T47D (cell line): ENCODE measurements around the gene APBA2.

Experiments
- DNase-seq, 2 experiments: peaks; one replicate each; pipeline versions ENCODE4 v3.0.0 to v3.0.0-alpha.2; 2011 to 2012; ENCODE audit warnings: low read depth in 1 of 2, low spot score in 1 of 2
- JUND ChIP-seq: IDR thresholded peaks from 2 replicates; pipeline ENCODE4 v1.6.1; 2012; ENCODE audit warnings: low read depth
- in situ Hi-C: cut with HindIII; loops from 2 replicates; pipeline ENCODE4 v1.10.0; 2016; ENCODE audit warnings: low sequenced_read_pairs, low pct_unique_long_range_greater_than_20kb

Gene APBA2

DNA sequence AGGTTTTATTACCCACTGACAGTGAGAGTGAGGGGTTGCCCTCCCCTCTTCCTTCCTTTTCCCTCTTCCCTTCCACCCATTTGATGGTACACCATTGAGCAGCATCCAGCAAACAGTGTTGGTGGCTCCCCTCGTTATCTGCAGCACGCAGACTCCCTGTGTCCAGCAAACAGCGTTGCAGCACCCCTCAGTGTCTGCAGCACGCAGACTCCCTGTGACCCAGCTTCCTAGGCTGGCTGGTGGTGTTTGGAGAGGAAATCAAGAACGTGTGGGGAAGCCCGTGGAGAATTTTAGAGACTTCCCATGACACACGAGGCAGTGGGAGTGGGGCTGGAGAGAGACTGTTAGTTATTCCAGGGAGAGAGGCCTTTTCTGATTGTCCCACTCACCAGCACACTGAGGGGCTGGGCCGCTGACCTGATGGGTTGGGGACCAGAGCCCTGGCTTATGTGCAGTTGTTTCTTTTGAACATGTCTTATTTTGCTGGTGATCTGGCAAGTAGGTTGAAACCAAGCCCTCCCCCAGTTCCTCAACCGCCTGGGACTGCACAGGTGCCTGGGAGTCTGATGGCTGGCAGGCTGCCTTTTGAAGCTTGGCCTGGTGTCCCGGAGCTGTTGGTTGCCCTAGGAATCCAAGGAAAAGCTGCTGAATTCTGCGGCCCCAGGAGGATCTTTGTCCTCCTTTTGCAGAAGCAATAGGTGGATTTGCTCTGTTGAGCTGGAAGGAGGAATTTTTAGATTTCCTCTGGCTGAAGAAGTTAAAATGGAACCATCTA is 19.0 kb downstream of the APBA2 start:
- no peak for TF ChIP-seq JUND
- no peak for DNase-seq
- in situ Hi-C loops: no loop called here

DNA sequence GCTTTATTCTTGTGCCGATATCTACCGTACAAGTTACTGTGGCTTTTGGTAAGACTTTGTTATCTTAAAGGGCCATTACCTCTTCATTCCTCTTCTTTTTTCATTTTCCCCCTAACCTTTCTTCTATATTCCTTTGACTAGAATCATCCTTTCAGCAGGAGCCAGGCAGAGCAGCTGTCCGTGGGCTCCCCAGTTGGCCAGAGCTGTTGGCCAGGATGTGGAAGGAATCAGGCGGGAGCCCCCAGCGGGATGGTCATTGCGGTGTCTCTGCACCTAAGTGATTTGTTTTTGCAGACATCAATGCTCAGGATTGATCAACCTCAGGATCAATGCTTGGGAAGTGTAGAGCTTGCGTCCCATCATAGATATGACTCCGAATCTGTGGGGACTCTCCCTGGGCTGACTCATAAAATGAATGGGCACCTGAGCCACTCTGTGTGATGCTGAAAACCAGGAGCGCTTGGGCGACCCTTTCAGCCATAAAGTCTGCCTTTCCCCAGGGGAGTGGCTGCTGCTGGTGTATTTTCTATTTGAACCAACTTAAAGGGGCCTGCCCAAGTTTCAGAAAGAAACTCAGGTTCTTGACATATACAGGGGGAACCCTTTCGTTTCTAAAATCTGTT is 21.7 kb downstream of the APBA2 start:
- no peak for DNase-seq
- in situ Hi-C loops: no loop called here
- no peak for TF ChIP-seq JUND

DNA sequence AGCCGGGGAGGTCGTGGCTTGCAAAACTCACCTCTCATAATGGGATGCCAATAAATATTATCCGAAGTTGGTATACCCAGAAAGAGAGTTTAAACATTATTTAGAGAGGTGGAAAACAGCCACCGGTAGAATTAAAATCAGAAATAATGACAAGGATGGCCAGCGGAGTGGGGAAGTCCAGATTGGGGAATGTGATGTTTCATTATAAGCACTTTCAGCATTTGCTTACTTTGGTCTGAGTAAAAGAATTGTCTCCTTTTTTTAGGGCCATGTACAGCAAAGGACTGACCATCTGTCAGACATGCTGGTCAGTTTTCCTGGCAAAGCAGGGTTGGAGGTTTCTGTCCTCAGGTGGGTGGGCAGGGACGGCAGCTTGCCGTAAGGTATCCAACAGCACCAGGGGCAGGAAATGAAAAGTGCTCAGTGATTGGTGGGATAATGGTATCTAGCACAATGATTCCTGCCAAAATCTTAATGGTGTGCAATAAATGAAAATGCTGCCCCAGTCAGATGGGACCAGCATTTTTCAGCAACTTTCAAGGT is 24.3 kb downstream of the APBA2 start:
- TF ChIP-seq JUND: no peak
- DNase-seq: no peak
- in situ Hi-C loops: no loop called here

DNA sequence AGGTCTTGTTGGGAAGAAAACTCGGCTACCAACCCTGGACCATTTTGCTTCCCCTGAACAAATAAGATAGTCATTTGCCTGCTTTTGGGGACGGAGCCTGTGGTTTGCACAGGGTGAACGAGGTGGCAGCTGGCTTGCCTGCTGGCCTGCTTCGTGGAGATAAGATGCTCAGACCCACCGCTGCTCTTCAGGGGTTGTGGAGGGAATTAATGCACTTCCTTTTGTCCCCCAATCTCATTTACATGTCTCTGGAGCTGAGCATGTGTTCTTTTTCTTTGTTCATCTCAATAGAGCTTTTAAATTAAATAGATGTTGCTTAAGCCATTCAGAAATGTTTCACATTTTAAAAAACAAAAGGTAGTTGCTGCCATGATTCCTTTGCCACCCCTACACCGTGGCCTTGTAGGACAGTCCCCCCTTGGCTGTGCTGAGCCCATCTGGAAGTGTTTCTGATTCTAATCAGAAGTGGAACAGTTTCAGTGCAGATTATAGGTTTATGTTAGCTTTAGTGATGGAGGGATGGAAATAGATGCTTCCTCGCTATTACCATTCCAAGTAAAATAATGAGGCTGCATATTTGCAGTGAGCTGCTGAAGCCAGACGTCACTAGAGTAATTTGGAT is 25.6 kb downstream of the APBA2 start:
- DNase-seq: no peak
- no peak for TF ChIP-seq JUND
- in situ Hi-C loops: no loop called here

DNA sequence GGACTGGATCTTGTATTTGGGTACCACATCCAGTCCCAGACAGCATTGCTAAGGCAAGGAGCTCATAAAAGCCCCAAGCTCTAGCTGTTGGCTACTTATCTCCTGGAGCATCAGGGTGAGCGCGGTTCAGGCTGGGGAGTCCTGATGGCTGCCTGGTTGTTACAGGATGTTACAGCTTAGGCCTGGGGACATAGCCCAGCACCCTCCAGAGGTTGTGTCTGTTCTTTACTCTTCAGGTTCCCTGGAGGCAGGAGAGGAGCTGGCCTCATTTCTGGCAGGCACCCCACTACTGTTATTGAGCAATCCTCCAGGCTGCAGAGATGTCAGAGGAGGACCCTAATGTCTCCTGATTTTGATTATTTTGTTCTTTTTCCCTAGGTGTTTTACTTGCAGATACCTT is 26.6 kb downstream of the APBA2 start:
- DNase-seq: no peak
- in situ Hi-C loops: no loop called here

DNA sequence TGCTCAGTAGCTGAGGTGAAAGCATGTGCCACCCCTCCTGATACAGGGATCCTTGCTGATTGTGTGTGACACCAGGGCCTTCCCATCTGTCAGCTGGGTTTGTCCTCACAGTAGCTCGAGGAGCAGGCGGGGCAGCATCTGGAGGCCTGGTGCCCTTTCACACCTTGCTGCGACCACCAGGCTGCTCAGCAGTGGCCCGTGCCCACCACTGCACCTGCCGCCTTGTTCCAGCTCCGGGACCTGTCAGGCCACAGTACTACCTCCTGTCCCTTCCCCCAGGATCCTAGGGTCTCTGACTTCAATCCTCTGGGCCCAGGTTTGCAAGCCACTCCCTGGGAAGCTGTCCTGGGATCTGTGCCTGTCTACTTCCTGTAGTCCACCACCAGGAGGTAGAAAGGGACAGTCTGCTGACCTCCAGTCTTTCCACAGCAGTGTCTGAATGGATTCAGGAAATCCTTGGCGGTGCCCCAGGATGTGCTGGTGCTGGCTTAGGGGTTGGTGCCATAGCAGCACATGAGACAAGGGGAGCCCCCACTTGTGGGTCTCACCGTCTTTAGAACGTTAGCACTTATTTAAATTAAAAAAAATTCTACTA is 27.5 kb downstream of the APBA2 start:
- in situ Hi-C loops: no loop called here
- DNase-seq: no peak
- TF ChIP-seq JUND: no peak

More for the DNA sequence above, 26.6 kb downstream of the APBA2 start:
- no peak for TF ChIP-seq JUND

DNA sequence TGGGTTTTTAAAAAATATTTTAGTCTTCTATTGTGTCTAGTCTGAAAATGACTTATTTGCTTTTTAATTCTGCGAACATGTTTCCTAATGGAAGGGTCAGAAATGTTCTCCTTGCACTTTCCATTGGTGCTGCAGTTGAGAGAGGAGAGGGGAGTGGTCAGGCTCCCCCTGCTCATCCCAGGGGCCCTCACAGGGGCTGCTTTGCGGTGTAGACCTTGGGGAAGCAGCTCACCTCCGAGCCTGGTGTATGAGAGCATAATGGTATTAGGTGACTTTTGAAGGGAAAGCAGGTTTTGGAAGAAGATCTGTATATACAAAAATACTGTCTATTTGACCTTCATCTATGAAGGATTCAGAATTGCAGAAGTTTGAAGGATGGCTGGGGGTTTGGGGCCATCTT is 28.3 kb downstream of the APBA2 start:
- in situ Hi-C loops: no loop called here
- no peak for DNase-seq
- TF ChIP-seq JUND: no peak

DNA sequence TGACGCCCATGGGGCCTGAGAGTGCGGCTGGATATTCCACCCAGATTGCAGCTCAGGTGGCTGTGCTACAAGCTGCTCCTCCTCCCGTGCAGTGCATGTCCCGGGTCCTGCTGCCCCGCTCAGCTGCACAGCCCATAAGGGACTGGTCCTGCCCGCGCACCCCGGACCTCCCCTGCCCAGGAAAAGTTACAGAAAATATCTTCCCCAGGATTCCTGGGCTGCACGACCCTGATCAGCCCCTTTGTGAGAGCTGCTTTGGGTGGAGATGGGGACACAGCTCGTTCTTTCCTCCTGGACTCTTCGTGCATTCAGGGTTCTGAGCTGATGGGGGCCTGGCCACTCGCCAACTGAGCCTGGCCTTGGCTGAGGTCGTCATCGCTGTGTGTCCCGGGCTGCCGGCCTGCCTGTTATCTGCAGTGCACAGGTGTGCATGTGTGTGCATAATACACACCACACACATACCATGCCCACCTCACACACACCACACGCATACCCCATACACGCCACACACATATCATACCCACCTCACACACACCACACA is 28.8 kb downstream of the APBA2 start:
- DNase-seq: no peak
- TF ChIP-seq JUND: no peak
- in situ Hi-C loops: no loop called here

DNA sequence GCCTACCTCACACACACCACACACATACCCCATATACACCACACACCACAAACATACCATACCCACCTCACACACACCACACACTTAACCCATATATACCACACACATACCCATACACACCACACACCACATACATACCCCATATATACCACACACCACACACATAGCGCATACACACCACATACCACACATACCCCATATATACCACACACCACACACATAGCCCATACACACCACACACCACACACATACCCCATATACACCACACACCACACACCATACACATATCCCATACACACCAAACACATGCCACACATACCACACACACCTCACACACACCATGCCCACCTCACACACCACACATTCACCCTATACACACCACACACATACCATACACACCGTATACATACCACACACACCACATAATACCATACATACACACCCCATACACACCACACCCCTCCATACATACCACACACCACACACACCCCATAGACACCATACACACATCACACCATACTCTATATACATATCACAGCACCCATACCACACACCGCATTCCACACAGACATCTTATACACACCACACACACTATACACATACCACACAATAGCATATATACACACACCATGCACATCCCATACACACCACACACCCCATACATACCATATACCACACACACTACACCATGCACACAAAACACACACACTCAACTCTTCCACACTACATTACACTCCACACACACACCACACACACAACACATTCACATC is 29.5 kb downstream of the APBA2 start:
- no peak for TF ChIP-seq JUND
- in situ Hi-C loops: no loop called here
- no peak for DNase-seq

DNA sequence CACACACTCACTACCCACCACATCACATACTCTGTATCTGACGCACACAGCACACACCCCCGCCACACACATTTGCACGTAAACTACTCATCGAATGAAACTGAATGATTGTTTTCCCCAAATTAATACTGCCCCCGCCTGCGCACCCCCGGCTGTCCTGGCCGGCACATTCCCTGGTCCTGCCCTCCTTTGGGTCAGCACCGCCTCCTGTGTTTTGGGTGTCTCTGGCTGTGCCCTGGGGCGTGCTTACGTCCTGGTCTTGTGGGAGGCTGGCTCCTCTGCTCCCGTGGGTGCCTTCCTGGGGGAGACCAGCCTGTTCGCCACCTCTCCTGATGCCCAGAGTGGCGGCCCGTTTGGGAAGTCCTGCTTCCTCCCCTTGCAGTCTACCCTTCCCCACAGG is 30.2 kb downstream of the APBA2 start:
- in situ Hi-C loops: no loop called here
- TF ChIP-seq JUND: no peak
- no peak for DNase-seq

DNA sequence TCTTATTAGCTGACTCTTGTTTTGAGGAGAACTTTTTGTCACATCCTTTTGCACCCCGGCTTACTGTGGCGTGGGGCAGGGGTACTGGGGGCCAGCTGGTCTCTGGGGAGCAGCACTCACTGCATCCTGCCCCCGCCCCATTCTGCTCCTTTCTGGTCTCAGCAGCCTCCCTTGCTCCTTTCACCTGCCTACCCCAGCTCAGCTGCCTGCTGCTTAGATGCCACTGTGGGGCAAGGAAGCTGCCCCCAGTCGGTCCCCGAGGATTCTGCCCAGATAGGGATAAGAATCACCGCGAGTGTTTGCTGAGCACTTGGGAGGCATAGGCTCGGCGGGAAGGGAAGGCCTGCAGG is 32.0 kb downstream of the APBA2 start:
- in situ Hi-C loops: no loop called here
- no peak for DNase-seq
- TF ChIP-seq JUND: no peak
